Peyer's patch (tissue), 4 donors: ENCODE results near the gene TC2N. TPM values are rescaled to one million over a fixed set of nuclear protein-coding genes. Genes with fewer than 3 reads are reported as not detected.
"Not testable (repeated sequence)": the region's sequence is repeated elsewhere in the genome, so short reads cannot be mapped to it uniquely, and the experiment has no call there.

ENCODE experiments used
- DNase-seq, 3 donors: peaks; one replicate each; pipeline ENCODE4 v3.0.0-alpha.2; 2017 to 2019
- H3K27ac ChIP-seq, 4 donors: fragments of 200-600 bp; sonication (generic); one replicate each; pipeline ENCODE4 v1.5.1; 2016 to 2019
- H3K27me3 ChIP-seq, 2 donors: fragments of 200-600 bp; sonication (generic); one replicate each; pipeline ENCODE4 v1.5.1; 2019
- H3K36me3 ChIP-seq, 3 donors: fragments of 200-600 bp; sonication (generic); one replicate each; pipeline ENCODE4 v1.5.1; 2016 to 2019
- H3K4me1 ChIP-seq, 4 donors: fragments of 200-600 bp; sonication (generic); one replicate each; pipeline ENCODE4 v1.5.1; 2016 to 2019
- H3K4me3 ChIP-seq, 4 donors: fragments of 200-600 bp; sonication (generic); 1 replicate in 3 of 4; 2 replicates in 1 of 4; pipeline ENCODE4 v1.5.1; 2016 to 2019; ENCODE audit warnings: mild to moderate bottlenecking in 1 of 4
- H3K9me3 ChIP-seq, 4 donors: fragments of 200-600 bp; sonication (generic); one replicate each; pipeline ENCODE4 v1.5.1; 2016 to 2019; ENCODE audit warnings: mild to moderate bottlenecking in 1 of 4
- POLR2A ChIP-seq, 2 donors: fragments of 450-650 bp; IDR thresholded peaks; one replicate each; pipeline ENCODE4 v1.5.1; 2017; ENCODE audit warnings: antibody characterized with exemption in 2 of 2, mild to moderate bottlenecking in 2 of 2, moderate library complexity in 2 of 2
- total RNA-seq, 4 donors: library from RNA; depleted of rRNA; stranded (reverse); fragments of >200 nt; gene quantifications; one replicate each; pipeline ENCODE4 v1.1.0, GENCODE V29; 2016
- TF ChIP-seq, protein P1 (sequence below), 6 experiments: fragments of 450-650 bp in 4 of 6; fragments of 200-600 bp in 2 of 6; sonication (generic) in 1 of 6; IDR thresholded peaks; one replicate each; pipeline ENCODE4 v1.5.1; 2017 to 2019; ENCODE audit warnings: antibody characterized with exemption in 6 of 6, mild to moderate bottlenecking in 3 of 6, moderate library complexity in 1 of 6

The TC2N gene
- total RNA-seq, 4 donors from 2014 or later = 35.2 to 59.4 (median 50.9) TPM

DNA sequence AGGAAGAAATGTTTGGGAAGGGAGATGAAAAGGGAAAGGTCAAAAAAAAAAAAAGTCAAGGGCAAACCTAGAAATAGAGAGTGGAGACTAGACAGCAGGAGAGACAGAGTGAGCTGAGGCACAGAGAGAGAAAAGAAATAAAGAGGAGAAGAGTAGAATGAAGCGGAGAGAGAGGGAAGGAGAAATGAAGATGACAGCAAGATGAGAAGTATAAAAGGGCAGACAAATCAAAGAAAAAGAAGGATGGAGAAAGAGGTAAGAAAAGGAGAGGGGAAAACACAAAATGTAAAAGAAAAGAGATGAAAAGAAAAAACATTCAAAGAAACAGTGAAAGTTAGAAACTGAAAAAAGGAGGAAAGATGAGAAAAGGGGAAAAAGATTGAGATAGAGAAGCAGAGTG lies 53.0 kb downstream of the TC2N start:
- no peak for TF ChIP-seq POLR2A (IDR thresholded peaks at IDR 0.05)
- TF ChIP-seq, protein P1, sequence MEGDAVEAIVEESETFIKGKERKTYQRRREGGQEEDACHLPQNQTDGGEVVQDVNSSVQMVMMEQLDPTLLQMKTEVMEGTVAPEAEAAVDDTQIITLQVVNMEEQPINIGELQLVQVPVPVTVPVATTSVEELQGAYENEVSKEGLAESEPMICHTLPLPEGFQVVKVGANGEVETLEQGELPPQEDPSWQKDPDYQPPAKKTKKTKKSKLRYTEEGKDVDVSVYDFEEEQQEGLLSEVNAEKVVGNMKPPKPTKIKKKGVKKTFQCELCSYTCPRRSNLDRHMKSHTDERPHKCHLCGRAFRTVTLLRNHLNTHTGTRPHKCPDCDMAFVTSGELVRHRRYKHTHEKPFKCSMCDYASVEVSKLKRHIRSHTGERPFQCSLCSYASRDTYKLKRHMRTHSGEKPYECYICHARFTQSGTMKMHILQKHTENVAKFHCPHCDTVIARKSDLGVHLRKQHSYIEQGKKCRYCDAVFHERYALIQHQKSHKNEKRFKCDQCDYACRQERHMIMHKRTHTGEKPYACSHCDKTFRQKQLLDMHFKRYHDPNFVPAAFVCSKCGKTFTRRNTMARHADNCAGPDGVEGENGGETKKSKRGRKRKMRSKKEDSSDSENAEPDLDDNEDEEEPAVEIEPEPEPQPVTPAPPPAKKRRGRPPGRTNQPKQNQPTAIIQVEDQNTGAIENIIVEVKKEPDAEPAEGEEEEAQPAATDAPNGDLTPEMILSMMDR (IDR thresholded peaks at IDR 0.05) = no peak
- peaks cover 0 to 3% (median 0%) of the 10 kb centered on the region in 4 donors for H3K4me1 ChIP-seq
- no peak overlapping the region for H3K4me3 ChIP-seq
- H3K36me3 ChIP-seq = peaks cover 0 to 16% (median 0%) of the 10 kb centered on the region in 3 donors
- H3K27ac ChIP-seq = no peak overlapping the region
- no peaks in the 10 kb centered on the region for H3K27me3 ChIP-seq
- DNase-seq = no peak
- H3K9me3 ChIP-seq = no peaks in the 10 kb centered on the region

DNA sequence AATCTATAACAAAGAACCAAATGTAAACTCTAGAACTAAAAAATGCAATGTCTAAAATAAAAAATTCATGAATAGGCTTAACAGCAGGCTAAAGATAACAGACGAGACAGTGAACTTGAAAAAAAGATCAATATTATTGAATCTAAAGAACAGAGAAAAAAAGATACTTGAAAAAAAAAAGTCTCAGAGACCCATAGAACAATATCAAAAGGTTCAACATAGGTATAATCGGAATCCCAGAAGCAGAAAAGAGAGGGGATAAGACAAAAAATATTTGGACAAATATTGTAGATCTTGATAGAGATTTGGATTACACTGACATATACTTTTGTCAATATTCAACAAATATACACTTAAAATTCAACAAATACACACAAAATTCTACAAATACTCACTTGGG lies 56.6 kb downstream of the TC2N start:
- Histone ChIP-seq H3K4me1 (no peaks in the 10 kb centered on the region), H3K27me3 (no peaks in the 10 kb centered on the region), H3K9me3 (peaks cover 0 to 18% (median 8%) of the 10 kb centered on the region in 4 donors), H3K36me3 (peaks cover 0 to 50% (median 0%) of the 10 kb centered on the region in 3 donors), H3K27ac (no peak overlapping the region), H3K4me3 (no peak overlapping the region)
- no peak for DNase-seq
- TF ChIP-seq, protein P1 (IDR thresholded peaks at IDR 0.05) = no peak
- no peak for TF ChIP-seq POLR2A (IDR thresholded peaks at IDR 0.05)

DNA sequence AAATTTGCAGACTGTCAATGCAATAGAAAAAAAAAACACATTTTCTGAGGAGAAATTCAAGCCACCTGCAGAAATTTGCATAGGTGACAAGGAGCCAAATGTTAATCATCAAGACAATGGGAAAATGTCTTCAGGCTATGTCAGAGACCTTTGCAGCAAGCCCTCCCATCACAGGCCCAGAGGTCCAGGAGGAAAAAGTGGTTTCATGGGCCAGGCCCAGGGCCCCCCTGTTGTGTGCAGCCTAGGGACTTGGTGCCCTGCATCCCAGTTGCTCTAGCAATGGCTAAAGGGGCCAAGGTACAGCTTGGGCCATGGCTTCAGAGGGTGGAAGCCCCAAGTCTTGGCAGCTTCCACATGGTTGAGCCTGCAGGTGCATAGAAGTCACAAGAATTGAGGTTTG lies 60.6 kb downstream of the TC2N start:
- peaks cover 0 to 49% (median 0%) of the 10 kb centered on the region in 3 donors for H3K36me3 ChIP-seq

DNA sequence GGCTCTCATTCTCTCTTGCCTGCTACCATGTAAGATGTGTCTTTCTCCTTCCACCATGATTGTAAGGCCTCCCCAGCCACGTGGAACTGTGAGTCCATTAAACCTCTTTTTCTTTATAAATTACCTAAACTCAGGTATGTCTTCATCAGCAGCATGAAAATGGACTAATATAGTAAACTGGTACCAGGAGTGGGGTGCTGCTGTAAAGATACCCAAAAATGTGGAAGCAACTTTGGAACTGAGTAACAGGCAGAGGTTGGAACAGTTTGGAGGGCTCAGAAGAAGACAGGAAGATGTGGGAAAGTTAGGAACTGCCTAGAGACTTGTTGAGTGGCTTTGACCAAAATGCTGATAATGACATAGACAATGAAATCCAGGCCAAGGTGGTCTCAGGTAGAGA lies 61.2 kb downstream of the TC2N start:
- not testable (repeated sequence) for H3K4me3 ChIP-seq, H3K4me1 ChIP-seq, H3K27me3 ChIP-seq, H3K27ac ChIP-seq, DNase-seq
- Histone ChIP-seq H3K36me3 (peaks cover 0 to 43% (median 0%) of the 10 kb centered on the region in 3 donors), H3K9me3 (peaks cover 0 to 18% (median 9%) of the 10 kb centered on the region in 4 donors)

More for the DNA sequence above, 60.6 kb downstream of the TC2N start:
- TF ChIP-seq, protein P1 (IDR thresholded peaks at IDR 0.05) = no peak
- no peak for TF ChIP-seq POLR2A (IDR thresholded peaks at IDR 0.05)
- peaks cover 0 to 18% (median 9%) of the 10 kb centered on the region in 4 donors for H3K9me3 ChIP-seq
- H3K4me3 ChIP-seq = no peak overlapping the region
- H3K27me3 ChIP-seq = no peaks in the 10 kb centered on the region
- no peak overlapping the region for H3K27ac ChIP-seq
- DNase-seq = no peak
- H3K4me1 ChIP-seq = no peaks in the 10 kb centered on the region

DNA sequence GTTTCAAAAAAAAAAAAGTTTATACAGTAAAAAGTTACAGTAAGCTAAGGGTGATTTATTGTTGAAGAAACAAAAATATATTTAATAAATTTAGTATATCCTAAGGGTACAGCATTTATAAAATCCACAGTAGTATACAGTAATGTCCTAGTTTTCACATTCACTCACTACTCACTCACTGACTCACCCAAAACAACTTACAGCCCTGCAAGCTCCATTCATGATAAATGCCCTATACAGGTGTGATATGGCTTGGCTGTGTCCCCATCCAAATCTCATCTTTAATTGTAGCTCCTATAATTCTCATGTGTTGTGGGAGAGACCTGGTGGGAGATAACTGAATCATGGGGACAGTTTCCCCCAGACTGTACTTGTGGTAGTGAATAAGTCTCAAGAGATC lies 61.7 kb downstream of the TC2N start:
- Histone ChIP-seq H3K9me3 (peaks cover 0 to 18% (median 9%) of the 10 kb centered on the region in 4 donors), H3K27ac (no peak overlapping the region), H3K4me1 (no peaks in the 10 kb centered on the region), H3K36me3 (peaks cover 0 to 39% (median 0%) of the 10 kb centered on the region in 3 donors), H3K4me3 (no peak overlapping the region), H3K27me3 (no peaks in the 10 kb centered on the region)
- no peak for DNase-seq
- TF ChIP-seq, protein P1 (IDR thresholded peaks at IDR 0.05) = no peak
- TF ChIP-seq POLR2A (IDR thresholded peaks at IDR 0.05) = no peak

DNA sequence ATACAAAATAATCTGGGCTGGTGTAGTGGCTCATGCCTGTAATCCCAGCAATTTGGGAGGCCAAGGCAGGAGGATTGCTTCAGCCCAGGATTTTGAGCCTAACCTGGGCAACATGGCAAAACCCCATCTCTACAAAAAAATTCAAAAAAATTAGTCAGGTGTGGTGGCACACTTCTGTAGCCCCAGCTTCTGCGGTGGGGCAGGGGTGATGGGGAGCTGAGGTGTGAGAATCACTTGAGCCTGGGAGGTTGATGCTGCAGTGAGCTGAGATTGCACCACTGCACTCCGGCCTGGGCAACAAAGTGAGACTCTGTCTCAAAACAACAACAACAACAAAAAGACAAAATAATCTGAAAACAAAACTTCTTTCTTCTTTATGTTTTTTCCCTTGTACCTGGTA lies 66.0 kb downstream of the TC2N start:
- H3K27me3 ChIP-seq = no peaks in the 10 kb centered on the region
- DNase-seq = no peak
- no peak overlapping the region for H3K27ac ChIP-seq
- peaks cover 0 to 8% (median 3%) of the 10 kb centered on the region in 4 donors for H3K9me3 ChIP-seq
- no peak overlapping the region for H3K4me3 ChIP-seq
- H3K36me3 ChIP-seq = peaks cover 0 to 11% (median 0%) of the 10 kb centered on the region in 3 donors
- no peaks in the 10 kb centered on the region for H3K4me1 ChIP-seq
- no peak for TF ChIP-seq POLR2A (IDR thresholded peaks at IDR 0.05)
- TF ChIP-seq, protein P1 (IDR thresholded peaks at IDR 0.05) = no peak
